Activated naive CD8-positive, alpha-beta T cell treated with anti-CD3 and anti-CD28 coated beads for 36 hours (primary cell): ENCODE data around the gene MT1G. TPM values are rescaled to one million over a fixed set of nuclear protein-coding genes. Genes with fewer than 3 reads are reported as not detected.
A peak's percentile ranks its signal among the peaks of the same experiment; 100 is the strongest.

ENCODE experiments used
- DNase-seq: peaks from one replicate; pipeline ENCODE4 v3.0.0; 2021
- H3K27ac Mint-ChIP-seq: one replicate; pipeline ENCODE4 v1.8.0; 2022; ENCODE audit warnings: mild to moderate bottlenecking, moderate library complexity, mixed read lengths
- H3K27me3 Mint-ChIP-seq: one replicate; pipeline ENCODE4 v1.8.0; 2022; ENCODE audit warnings: mild to moderate bottlenecking, mixed read lengths
- H3K36me3 Mint-ChIP-seq: one replicate; pipeline ENCODE4 v1.8.0; 2021; ENCODE audit warnings: mild to moderate bottlenecking, mixed read lengths
- H3K4me1 Mint-ChIP-seq: one replicate; pipeline ENCODE4 v1.8.0; 2021; ENCODE audit warnings: mixed read lengths
- H3K4me3 Mint-ChIP-seq: one replicate; pipeline ENCODE4 v1.8.0; 2022; ENCODE audit warnings: mild to moderate bottlenecking, moderate library complexity, mixed read lengths
- H3K9me3 Mint-ChIP-seq: one replicate; pipeline ENCODE4 v1.8.0; 2022; ENCODE audit warnings: mixed read lengths
- total RNA-seq, 2 experiments: library from RNA; stranded (reverse); gene quantifications; one replicate each; pipeline ENCODE4 v1.2.3, GENCODE V29; 2021

MT1G gene
- total RNA-seq, 2 experiments from 2014 or later = 35.8 to 41.8 TPM

DNA sequence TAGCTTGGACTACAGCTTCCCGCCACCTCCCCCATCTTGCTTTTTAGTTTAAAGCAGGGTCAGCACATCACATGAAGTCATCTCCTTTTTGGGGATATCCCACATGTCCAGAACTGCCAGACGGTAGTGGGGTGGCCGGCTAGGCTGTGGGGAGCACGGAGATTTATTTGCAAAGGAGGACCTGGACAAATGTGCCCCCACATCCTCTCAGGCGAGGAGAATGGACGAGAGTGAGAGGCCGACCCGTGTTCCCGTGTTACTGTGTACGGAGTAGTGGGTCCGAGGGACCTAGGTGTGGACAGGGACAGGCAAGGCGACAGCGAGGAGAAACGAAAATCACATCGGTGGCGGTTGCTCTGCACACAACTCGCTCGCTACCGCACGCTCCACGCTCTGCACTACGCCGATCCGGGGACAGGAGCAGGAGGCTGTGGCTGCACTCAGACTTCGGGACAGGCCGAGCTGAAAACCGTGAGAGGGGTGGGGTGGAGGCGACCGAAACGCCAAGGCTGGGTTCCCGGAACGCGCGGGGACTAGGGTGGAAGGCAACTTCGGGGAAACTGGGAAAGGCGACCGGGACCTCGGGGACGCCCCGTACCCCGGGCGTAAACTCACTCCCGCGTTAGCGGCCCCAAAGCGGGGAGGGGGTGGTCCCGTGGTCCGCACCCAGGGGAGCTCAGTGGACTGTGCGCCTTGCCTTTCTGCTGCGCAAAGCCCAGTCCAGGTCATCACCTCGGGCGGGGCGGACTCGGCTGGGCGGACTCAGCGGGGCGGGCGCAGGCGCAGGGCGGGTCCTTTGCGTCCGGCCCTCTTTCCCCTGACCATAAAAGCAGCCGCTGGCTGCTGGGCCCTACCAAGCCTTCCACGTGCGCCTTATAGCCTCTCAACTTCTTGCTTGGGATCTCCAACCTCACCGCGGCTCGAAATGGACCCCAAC is 29.8 kb downstream of the MT1G start, which contains the start of gene MT1A:
TSS of gene MT1A (plus strand) at position 853 of the 937 bp plus-strand sequence. CDS start at position 926, 73 bp downstream.
- Mint-ChIP-seq H3K4me1 (peaks cover 31% of the 10 kb centered on the region), H3K27me3 (peaks cover 76% of the 10 kb centered on the region), H3K4me3 (peak within 1 kb of the TSS; percentile 53), H3K27ac (no peak within 1 kb of the TSS), H3K36me3 (no peaks in the 10 kb centered on the region), H3K9me3 (no peaks in the 10 kb centered on the region)
- DNase-seq = no peak

DNA sequence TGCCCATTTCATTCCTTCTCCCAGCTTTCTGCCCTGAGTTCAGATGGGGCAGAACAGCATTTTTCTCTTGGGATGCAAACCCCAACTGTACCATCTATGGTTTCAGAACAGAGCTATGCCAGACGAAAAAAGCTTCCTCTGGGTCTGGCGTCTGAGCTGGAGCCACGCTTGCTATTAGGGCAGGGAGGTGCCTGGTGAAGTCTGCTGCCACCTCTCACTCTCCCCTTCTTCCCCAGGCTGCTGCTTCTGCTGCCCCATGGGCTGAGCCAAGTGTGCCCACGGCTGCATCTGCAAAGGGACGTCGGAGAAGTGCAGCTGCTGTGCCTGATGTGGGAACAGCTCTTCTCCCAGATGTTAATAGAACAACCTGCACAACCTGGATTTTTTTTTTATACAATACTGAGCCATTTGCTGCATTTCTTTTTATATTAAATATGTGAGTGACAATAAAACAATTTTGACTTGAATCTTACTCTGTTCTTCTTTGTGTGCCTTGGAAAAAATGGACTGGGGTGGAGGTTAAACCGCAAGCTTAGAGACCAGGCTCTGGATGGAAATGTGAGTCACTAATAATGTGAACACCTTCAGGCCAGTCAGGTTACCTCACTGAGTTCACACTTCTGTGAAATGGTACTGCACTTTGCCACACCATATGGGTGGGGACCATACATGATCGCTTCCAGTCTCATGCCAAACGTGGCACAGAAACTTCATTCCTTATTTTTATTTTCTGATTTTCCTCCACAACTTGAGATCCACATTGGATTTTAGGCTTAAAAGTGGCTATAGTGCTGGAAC is 31.1 kb downstream of the MT1G start:
- Mint-ChIP-seq H3K27me3 (peaks cover 83% of the 10 kb centered on the region), H3K4me1 (peaks cover 30% of the 10 kb centered on the region), H3K4me3 (no peak overlapping the region), H3K36me3 (no peaks in the 10 kb centered on the region), H3K27ac (no peak overlapping the region), H3K9me3 (no peaks in the 10 kb centered on the region)
- no peak for DNase-seq

DNA sequence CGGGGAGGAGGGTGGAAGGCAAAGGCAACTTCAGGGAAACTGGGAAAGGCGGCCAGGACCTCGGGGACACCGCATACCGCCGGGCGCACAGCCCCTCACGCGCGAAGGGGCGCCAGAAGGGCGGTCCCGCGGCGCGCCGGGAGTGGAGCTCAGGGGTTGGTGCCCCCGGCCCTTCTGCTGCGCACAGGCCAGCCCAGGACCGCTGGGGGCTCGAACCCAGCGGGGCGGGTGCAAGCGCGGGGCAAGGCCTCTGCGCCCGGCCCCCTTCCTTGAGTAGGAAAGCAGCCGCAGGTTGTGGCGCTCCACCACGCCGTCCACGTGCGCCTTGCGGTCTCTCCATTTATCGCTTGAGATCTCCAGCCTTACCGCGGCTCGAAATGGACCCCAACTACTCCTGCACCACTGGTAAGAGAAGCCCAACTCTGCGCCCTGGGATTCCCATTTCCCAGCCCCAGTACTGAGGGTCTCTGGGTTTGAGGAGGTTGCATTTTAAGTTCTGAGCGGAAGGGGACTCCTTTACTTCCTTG is 32.4 kb downstream of the MT1G start:
- no peaks in the 10 kb centered on the region for H3K36me3 Mint-ChIP-seq
- H3K27ac Mint-ChIP-seq = no peak overlapping the region
- H3K4me1 Mint-ChIP-seq = peaks cover 31% of the 10 kb centered on the region
- H3K4me3 Mint-ChIP-seq = peak overlapping the region; percentile 74
- DNase-seq = no peak
- H3K9me3 Mint-ChIP-seq = no peaks in the 10 kb centered on the region
- H3K27me3 Mint-ChIP-seq = peaks cover 96% of the 10 kb centered on the region

DNA sequence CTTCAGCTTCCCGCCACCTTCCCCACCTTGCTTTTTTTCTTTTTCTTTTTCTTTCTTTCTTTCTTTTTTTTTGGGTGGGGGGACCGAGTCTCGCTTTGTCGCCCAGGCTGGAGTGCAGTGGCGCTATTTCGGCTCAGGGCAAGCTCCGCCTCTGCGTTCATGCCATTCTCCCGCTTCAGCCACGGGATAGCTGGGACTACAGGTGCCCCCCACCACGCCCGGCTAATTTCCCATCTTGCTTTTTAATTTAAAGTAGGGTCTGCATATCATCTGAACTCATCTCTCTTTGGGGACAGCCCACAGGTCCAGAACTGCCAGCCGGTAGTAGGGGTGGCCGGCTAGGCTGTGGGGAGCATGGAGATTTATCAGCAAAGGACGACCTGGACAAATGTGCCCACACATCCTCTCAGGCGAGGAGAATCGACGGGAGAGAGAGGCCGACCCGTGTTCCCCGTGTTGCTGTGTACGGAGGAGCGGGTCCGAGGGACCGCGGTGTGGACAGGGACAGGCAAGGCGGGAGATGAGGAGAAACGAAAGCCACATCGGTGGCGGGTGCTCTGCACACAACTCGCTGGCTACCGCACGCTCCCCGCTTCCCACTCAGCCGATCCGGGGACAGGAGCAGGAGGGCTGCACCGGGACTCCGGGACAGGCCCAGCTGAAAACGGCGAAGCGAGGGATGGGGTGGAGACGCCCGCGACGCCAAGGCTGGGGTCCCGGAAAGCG is 33.0 kb downstream of the MT1G start:
- Mint-ChIP-seq H3K4me3 (peak overlapping the region; percentile 74), H3K36me3 (no peaks in the 10 kb centered on the region), H3K27ac (no peak overlapping the region), H3K27me3 (peaks cover 93% of the 10 kb centered on the region), H3K4me1 (peaks cover 34% of the 10 kb centered on the region), H3K9me3 (no peaks in the 10 kb centered on the region)
- DNase-seq = no peak

DNA sequence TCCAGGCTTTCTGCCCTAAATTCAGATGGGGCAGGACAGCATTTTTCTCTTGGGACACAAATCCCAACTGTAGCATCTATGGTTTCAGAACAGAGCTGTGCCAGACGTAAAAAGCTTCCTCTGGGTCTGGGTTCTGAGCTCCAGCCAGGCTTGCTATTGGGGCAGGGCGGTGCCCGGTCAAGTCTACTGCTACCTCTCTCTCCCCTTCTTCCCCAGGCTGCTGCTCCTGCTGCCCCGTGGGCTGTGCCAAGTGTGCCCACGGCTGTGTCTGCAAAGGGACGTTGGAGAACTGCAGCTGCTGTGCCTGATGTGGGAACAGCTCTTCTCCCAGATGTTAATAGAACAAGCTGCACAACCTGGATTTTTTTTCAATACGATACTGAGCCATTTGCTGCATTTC is 34.3 kb downstream of the MT1G start:
- peaks cover 83% of the 10 kb centered on the region for H3K27me3 Mint-ChIP-seq
- H3K9me3 Mint-ChIP-seq = no peaks in the 10 kb centered on the region
- H3K4me3 Mint-ChIP-seq = no peak overlapping the region
- peaks cover 34% of the 10 kb centered on the region for H3K4me1 Mint-ChIP-seq
- no peak overlapping the region for H3K27ac Mint-ChIP-seq
- no peaks in the 10 kb centered on the region for H3K36me3 Mint-ChIP-seq
- no peak for DNase-seq

DNA sequence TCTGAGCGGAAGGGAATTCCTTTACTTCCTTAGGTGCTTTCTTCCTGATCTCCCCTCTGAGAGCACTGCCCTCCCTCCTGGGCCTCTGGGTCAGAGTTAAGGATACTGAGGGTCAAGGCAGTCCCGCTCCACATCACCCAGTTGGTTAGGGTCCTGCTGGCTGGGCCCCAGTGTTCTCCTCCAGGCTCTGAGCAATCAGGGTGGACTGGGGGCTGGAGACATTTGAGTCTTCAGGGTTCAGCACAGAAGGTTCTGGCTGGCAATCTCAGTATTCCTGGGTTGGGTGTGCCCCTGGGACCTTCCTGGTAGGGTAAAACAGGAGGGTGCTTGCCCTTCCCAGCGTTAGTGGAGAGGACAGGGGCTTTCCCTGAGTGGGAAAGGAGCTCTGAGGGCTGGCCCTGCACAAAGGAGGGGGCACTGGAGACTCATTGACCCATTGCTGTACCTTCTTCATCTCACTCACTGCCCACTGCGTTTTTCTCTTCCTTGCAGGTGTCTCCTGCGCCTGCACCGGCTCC is 35.0 kb downstream of the MT1G start:
- H3K36me3 Mint-ChIP-seq = no peaks in the 10 kb centered on the region
- H3K9me3 Mint-ChIP-seq = no peaks in the 10 kb centered on the region
- H3K4me3 Mint-ChIP-seq = peak overlapping the region; percentile 61
- no peak overlapping the region for H3K27ac Mint-ChIP-seq
- DNase-seq = no peak
- H3K27me3 Mint-ChIP-seq = peaks cover 81% of the 10 kb centered on the region
- peaks cover 32% of the 10 kb centered on the region for H3K4me1 Mint-ChIP-seq

DNA sequence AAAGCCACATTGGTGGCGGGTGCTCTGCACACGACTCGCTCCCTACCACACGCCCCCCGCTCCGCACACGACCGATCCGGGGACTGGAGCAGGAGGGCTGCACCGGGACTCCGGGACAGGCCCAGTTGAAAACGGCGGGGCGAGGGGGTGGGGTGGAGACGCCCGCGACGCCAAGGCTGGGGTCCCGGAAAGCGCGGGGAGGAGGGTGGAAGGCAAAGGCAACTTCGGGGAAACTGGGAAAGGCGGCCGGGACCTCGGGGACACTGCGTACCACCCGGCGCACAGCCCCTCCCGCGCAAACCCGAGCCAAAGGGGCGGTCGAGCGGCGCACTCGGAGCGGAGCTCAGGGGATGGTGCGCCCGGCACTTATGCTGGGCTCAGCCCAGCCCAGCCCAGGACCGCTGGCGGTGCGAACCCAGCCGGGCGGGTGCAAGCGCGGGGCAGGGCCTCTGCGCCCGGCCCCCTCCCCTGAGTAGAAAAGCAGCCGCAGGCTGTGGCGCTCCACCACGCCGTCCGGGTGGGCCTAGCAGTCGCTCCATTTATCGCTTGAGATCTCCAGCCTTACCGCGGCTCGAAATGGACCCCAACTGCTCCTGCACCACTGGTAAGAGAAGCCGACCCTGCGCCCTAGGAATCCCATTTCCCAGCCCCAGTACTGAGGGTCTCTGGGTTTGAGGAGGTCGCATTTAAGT is 35.6 kb downstream of the MT1G start, which contains the start of gene MT1M:
TSS of gene MT1M (plus strand) at position 504 of the 692 bp plus-strand sequence. CDS start at position 577, 73 bp downstream.
- Mint-ChIP-seq H3K36me3 (no peaks in the 10 kb centered on the region), H3K27me3 (peaks cover 77% of the 10 kb centered on the region)
- no peak for DNase-seq

DNA sequence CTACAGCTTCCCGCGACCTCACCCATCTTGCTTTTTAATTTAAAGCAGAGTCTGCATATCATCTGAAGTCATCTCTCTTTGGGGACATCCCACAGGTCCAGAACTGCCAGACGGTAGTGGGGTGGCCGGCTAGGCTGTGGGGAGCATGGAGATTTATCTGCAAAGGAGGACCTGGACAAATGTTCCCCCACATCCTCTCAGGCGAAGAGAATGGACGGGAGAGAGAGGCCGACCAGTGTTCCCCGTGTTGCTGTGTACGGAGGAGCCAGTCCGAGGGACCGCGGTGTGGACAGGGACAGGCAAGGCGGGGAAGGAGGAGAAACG is 36.1 kb downstream of the MT1G start:
- H3K4me3 Mint-ChIP-seq = peak overlapping the region; percentile 61
- H3K9me3 Mint-ChIP-seq = no peaks in the 10 kb centered on the region
- peaks cover 77% of the 10 kb centered on the region for H3K27me3 Mint-ChIP-seq
- no peak for DNase-seq
- peaks cover 26% of the 10 kb centered on the region for H3K4me1 Mint-ChIP-seq
- H3K27ac Mint-ChIP-seq = no peak overlapping the region
- H3K36me3 Mint-ChIP-seq = peaks cover 1% of the 10 kb centered on the region

More for the DNA sequence above, 35.6 kb downstream of the MT1G start, which contains the start of gene MT1M:
- no peaks in the 10 kb centered on the region for H3K9me3 Mint-ChIP-seq
- H3K4me3 Mint-ChIP-seq = peak within 1 kb of the TSS; percentile 61
- no peak within 1 kb of the TSS for H3K27ac Mint-ChIP-seq
- H3K4me1 Mint-ChIP-seq = peaks cover 28% of the 10 kb centered on the region

DNA sequence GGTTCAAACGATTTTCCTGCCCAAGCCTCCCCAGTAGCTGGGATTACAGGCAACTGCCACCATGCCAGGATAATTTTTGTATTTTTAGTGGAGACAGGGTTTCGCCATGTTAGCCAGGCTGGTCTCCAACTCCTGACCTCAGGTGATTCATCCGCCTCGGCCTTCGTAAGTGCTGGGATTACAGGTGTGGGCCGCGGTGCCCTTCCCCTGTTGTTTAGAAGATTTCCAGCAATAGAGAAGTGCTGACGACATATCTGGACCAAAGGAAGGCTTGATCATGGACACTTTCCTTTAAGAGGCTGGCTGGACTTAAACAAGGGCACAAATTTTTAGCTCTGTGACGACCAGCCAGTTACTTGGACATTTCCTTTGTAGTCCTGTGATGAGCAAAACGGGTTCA is 36.7 kb downstream of the MT1G start:
- peaks cover 28% of the 10 kb centered on the region for H3K4me1 Mint-ChIP-seq
- H3K27me3 Mint-ChIP-seq = peaks cover 77% of the 10 kb centered on the region
- DNase-seq = no peak
- peaks cover 1% of the 10 kb centered on the region for H3K36me3 Mint-ChIP-seq
- no peak overlapping the region for H3K27ac Mint-ChIP-seq
- no peak overlapping the region for H3K4me3 Mint-ChIP-seq
- H3K9me3 Mint-ChIP-seq = no peaks in the 10 kb centered on the region

DNA sequence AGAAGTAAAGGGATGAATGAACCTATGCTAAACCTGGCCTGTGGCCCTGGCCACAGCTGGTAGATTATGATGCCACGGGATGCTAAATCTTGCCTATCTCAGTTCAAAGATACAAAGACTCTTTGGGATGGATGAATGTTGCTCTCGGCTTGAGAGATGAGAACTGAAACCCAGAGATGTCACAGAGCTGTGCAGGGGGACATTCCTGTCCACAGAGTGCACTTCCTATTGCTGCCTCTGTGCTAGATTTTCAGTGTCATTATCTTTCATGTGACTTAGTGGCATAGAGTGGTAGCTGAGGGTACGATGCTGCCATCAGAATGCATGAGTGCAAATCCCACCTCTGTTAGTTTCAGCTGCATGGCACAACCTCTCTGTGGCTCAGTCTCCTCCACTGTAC is 37.7 kb downstream of the MT1G start:
- H3K36me3 Mint-ChIP-seq = peaks cover 1% of the 10 kb centered on the region
- peaks cover 77% of the 10 kb centered on the region for H3K27me3 Mint-ChIP-seq
- H3K4me1 Mint-ChIP-seq = peaks cover 31% of the 10 kb centered on the region
- H3K9me3 Mint-ChIP-seq = no peaks in the 10 kb centered on the region
- no peak overlapping the region for H3K4me3 Mint-ChIP-seq
- H3K27ac Mint-ChIP-seq = no peak overlapping the region
- no peak for DNase-seq

DNA sequence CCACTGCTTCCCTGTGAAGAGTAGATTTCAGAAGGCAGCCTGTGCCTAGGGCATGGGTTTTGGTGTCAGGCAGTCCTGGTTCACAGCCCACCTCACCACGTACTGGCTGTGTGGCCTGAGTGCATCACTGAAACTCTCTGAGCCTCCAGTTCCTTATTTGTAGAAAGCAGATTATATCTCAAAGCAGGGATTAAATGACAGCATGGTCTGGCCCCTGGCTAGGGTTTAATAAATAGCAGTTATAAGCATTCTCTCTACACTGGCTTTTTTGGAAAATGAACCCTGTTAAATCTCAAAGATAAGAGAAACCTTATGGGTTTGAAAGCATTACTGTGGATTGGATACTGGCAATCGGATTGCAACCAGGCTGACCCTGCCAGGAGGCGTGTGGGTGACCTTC is 38.3 kb downstream of the MT1G start:
- Mint-ChIP-seq H3K36me3 (peaks cover 1% of the 10 kb centered on the region), H3K9me3 (no peaks in the 10 kb centered on the region), H3K27me3 (peaks cover 76% of the 10 kb centered on the region), H3K27ac (no peak overlapping the region), H3K4me3 (no peak overlapping the region), H3K4me1 (peaks cover 27% of the 10 kb centered on the region)
- no peak for DNase-seq

DNA sequence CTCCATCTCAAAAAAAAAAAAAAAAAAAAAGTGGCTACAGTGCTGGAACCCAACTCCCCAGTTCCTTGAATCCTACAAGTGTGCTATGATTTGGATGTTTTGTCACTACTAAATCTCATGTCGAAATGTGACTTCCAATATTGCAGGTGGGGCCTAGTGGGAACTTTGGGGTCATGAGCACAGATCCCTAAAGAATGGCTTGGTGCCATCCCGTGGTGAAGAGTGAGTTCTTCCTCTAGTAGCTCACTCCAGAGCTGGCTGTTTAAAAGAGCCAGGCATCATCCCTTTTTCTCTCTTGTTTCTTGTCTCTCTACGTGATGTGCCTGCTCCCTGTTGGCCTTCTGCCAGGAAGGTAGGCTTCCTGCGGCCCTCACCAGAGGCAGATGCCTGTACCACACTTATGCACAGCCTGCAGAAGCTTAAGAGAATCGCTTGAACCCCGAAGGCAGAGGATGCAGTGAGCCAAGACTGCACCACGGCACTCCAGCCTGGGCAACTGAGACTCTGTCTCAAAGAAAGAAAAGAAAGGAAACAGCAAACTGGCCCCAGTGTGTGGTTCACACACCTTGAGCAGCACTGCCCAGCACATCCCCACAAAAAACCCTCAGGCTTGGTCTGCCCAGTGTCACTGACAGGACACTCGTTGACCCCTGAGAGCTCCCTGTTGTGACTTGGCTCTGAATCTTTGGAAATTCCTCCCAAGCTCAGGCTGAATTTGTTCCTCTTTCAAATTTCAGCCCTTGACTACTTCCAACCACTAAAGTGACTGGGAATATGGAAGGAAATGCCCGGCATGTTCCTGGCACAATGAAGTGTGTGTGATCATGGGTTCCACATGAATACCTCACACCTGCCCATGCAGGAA is 39.1 kb downstream of the MT1G start:
- peaks cover 71% of the 10 kb centered on the region for H3K27me3 Mint-ChIP-seq
- DNase-seq = no peak
- no peak overlapping the region for H3K4me3 Mint-ChIP-seq
- peaks cover 1% of the 10 kb centered on the region for H3K36me3 Mint-ChIP-seq
- H3K27ac Mint-ChIP-seq = no peak overlapping the region
- H3K9me3 Mint-ChIP-seq = no peaks in the 10 kb centered on the region
- H3K4me1 Mint-ChIP-seq = peaks cover 24% of the 10 kb centered on the region

DNA sequence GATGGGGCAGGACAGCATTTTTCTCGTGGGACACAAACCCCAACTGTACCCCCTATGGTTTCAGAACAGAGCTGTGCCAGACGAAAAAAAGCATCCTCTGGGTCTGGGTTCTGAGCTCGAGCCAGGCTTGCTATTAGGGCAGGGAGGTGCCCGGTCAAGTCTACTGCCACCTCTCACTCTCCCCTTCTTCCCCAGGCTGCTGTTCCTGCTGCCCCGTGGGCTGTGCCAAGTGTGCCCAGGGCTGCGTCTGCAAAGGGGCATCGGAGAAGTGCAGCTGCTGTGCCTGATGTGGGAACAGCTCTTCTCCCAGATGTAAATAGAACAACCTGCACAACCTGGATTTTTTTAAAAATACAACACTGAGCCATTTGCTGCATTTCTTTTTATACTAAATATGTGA is 41.2 kb downstream of the MT1G start:
- peaks cover 54% of the 10 kb centered on the region for H3K27me3 Mint-ChIP-seq
- H3K36me3 Mint-ChIP-seq = peaks cover 1% of the 10 kb centered on the region
- no peak for DNase-seq
- no peak overlapping the region for H3K27ac Mint-ChIP-seq
- peak overlapping the region; percentile 84 for H3K4me3 Mint-ChIP-seq
- H3K9me3 Mint-ChIP-seq = no peaks in the 10 kb centered on the region
- H3K4me1 Mint-ChIP-seq = peaks cover 18% of the 10 kb centered on the region
